Measurements from ENCODE around the gene RSAD2. TPM values are rescaled to one million over a fixed set of nuclear protein-coding genes. Genes with fewer than 3 reads are reported as not detected.
"Not testable (repeated sequence)": the region's sequence is repeated elsewhere in the genome, so short reads cannot be mapped to it uniquely, and the experiment has no call there.

RSAD2 gene
- polyA plus RNA-seq, 5 donors: 3.7 to 5.8 (median 4.7) TPM

DNA sequence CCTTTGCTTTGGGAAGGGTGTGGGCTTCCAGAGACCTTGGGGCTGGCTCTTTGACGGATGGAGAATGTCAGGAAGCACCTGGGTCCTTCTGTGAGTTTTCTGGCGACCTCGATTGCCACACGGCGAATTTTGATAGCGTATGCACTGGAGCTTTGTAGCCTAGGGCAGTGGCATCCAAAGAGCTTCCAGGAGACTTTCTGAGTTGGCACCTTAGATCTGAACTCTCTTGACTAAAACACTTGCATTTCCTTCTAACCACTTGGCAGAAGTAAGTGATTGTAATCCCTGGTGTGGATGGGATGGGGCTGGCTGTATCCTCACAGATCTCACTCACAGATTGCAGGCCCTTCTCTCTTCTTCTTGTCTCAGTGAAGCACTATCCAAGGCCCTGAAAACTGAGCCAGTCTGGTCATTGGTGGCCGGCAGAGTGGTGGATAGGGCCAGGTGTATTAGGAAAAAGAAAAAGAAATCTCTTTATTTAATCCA lies 47.4 kb downstream of the RSAD2 start:
- DNase-seq: no peak

DNA sequence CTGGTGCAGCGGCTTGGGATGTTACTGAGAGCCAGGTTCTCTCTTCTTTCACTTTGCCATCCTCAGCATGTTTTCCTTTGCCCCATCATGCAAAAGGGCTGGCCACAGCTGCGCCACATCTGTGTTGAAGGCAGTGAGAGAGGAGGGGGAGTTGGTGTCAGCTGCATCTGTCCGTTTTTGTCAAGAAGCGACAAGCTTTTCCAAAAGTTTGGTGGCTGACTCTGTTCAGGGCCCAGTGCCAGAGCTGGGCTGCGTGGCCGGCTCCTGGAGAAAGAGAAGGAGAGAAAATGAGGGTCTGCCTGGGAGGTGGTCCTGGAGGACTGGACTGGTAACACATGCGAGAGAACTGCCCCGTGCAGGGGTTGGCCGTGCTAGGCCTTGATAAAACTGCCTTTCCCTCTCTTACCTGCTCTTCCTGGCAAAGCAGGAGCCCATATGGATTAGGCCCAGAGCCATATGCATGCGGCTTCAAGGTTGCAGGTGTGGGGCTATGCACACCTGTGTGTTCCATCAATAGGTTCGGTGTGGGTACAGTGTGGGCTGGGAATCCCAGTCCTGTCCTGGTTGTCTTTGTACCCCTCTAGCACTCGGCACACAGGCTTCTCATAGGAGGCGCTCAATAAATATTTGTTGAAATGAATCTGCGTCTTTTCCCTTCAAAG lies 48.6 kb downstream of the RSAD2 start:
- no peak for DNase-seq

DNA sequence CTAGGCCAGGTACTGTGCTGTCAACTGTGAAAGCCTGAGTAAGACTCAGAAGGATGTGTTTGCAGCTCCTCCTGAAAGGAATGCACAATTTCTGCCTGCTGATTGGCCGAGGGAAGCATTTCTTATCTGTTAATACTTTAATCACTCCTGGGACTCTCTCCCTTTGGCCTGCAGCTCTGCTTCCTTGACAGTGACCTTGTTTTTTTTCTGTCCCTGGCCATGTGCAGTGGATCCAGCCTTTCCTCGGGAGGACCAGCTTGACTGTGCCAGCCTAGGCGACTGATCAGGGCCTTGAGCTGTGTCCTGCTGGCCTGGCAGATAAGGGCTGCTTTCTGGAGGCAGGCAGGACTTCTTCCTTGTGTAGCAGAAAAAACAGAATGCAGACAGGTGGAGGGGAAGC lies 49.6 kb downstream of the RSAD2 start:
- DNase-seq: no peak

- DNase-seq: no peak
Observed at GRCh38 chr2:6927753-6928152, 50.2 kb downstream of the RSAD2 start.

DNA sequence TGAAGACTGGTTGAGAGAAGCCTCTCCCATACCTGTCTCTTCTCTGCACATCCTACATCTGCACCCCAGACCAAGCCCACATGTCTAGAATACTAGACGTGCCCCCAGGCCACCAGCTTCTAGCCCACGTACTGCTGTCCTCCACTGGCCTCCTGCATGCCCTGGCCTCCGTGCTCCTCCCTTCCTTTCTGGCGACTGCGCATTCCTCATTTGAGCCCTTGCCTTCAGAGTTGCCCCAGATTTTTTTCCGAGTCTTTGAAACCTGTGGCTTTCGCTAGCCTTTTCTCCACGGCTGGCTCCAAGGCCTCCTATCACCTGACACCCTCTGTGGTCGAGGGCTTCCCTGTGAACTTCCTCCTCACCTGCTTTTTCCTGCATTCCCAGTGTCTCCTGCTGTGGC lies 50.9 kb downstream of the RSAD2 start:
- DNase-seq: no peak

DNA sequence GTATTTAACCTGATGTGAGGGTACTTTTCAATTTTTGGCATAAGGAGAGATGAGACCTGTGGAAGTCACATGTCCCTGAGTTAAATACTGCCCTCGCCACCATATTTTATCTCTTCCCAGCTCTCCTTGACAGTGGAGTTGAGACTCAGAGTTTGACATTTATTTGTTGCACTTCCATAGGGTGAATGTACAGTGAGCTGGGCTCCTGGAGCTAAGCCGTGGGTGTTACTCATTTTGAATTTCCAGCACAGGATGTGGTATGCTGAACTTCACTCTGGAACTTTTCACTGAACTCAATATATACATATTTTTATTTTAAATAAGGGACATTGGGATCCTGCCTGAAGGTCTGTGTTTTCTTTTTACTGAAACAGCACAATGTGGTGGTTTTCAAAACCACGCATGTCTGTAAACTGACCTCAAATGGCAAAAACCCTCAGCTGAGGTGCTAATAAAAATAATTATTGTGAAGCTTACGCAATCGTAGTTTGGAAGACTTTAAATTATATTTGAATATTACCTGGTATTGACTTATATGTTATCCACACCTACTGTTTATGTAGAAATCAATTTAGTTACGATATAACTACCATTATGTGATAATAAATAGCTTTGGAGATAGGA lies 51.7 kb downstream of the RSAD2 start:
- no peak for DNase-seq

DNA sequence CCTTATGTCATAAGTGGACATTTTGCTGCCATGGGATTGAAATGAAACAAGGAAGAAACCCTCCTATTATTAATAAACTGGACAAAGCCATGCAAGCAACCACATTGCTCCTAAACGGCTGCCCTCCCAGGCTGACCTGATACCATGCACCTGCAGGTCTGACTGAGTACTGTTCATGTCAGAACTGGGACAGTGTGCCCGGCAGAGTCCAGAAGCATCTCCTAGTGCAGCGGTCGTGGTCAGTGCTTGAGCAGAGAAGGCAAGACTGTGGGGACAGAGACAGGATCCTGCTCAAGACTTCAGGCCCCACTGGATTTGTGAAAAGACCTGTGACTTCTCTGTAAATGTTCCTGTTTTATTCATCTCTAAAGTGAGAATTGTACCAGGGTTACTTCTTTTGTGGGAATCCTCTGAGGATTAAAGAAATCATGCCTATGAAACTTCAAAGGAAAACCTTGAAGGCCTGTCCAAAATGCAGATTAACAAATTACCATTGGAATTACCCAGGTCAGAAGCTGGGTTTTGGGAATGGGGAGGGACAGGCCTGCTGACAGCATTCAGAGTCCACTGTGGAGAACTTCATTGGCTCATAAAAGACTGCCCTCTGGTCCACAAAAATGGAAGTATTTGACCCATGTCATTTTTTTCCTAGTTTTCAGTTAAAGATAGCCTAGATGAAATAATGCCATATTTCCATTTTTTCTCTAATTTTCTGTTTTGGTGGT lies 53.5 kb downstream of the RSAD2 start:
- no peak for DNase-seq

DNA sequence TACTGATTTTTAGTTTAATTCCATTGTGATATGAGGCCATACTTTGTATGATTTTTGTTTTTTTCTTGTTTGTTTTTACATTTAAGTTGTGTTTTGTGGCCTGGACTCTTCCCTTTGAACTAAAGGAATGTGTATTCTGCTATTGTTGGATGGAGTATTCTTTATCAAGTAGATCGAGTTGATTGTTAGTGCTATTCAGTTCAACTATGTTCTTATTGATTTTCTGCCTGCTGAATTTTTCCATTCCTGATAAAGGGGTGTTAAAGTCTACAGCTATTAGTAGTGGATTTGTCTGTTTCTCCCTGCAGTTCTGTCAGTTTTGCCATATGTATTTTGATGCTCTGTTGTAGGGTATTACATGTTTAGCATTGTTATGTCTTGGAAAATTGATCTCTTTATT lies 54.2 kb downstream of the RSAD2 start:
- no peak for DNase-seq

- no peak for DNase-seq
Observed at GRCh38 chr2:6932206-6932605, 54.6 kb downstream of the RSAD2 start.

GRCh38 chr2:6932828-6933227 lies 55.3 kb downstream of the RSAD2 start:
- no peak for DNase-seq

DNA sequence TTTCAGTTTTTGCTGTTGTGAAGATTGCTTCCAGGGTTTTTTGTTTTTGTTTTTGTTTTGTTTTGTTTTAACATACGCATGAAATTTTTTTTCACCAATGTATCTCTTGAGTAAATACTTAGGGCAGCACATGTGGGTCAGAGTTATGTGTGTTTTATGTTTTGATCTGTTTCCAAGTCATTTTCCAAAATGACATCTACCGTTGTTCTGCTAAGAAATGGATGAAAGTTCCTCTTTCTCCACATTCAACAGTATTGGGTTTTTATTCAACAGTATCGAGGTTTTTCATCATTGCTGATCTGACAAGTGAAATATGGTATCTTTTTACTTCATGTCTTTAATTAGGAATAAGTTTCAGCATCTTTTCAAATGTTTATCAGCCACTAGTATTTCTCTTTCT lies 56.3 kb downstream of the RSAD2 start:
- DNase-seq: no peak

DNA sequence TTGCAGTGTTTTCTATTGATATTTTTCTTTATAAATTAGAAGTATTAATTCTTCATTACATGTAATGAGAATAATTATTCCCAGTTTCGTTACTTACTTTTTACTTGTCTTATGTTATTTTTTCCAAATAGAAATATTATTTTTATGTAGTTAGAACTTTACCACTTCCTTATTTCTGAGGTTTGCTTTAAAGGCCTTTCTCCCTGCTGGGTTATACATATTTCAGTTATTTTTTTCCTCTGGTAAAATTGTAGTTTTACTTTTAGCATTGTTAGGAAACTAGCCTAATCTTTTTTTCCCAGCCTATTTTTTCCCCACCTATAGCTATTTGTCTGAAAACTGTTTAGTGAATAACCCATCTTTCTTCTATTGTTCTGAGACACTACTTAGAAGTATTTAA lies 56.8 kb downstream of the RSAD2 start:
- no peak for DNase-seq

DNA sequence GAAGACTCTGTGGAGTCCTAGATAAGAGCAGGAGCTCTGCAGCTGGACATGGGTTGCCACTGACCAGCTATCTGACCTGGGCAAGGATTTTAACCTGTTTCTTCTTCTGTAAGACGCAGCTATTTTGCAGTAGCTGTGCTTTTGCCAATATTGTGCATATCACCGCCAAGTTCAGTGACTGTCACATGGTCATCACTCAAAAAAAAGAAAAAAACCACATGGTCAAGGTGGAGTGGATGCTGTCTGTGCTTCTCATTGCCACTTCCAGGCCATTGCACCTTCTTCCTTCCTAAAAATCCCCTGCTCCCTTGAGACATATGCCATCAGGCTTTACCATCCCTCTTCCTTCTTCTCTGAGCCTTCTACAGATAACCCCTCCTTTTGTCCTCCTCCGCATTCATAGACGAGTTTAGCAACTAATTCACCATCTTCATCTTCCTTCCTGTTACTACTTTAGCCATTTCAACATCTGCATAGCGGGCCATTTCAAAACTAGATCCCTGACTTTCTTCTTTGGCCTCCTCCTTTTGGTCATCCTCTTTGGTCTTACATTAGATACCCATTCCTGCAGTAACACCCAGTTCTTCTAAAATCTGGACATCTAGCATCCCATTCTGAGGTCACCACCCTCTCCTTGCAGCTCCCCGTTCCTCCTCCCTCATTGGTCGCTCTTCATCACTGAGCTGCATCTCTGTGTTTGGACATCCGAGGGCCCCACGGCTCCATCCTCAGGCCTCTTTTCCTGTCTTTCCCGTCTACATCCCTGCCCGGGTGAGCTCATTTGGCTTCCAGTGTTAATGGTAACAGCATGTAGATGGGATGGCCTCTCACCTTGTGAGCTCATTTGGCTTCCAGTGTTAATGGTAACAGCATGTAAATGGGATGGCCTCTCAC lies 57.4 kb downstream of the RSAD2 start:
- DNase-seq: no peak

DNA sequence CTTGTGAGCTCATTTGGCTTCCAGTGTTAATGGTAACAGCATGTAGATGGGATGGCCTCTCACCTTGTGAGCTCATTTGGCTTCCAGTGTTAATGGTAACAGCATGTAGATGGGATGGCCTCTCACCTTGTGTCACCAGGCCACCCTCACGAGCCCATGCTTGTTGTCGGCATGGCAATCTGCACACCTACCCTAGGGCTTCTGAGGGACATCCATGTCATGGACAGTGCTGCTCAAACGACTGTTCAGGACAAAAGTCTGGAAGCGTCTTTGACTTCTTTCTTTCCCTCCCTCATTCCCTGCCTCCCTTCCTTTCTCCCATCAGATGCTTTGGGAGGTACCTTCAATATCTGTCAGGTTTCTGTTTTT lies 58.1 kb downstream of the RSAD2 start:
- not testable (repeated sequence) for DNase-seq

GRCh38 chr2:6937157-6937556 lies 59.6 kb downstream of the RSAD2 start:
- no peak for DNase-seq

GRCh38 chr2:6937582-6937981 lies 60.0 kb downstream of the RSAD2 start:
- no peak for DNase-seq

DNA sequence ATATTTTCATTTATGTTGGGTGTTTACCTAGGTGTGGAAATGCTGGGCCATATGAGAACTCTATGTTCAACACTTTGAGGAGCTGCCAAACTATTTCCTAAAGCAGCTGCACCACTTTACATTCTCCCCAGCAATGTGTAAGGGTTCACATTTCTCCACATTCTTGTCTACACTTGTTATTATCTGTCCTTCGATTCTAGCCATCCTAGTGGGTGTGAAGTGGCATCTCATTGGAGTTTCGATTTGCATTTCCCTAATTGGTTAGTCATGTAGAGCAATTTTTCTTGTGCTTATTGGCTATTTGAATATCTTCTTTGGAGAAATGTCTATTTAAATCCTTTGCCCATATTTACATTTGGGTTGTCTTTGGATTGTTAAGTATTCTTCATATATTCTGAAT lies 61.5 kb downstream of the RSAD2 start:
- DNase-seq: no peak

DNA sequence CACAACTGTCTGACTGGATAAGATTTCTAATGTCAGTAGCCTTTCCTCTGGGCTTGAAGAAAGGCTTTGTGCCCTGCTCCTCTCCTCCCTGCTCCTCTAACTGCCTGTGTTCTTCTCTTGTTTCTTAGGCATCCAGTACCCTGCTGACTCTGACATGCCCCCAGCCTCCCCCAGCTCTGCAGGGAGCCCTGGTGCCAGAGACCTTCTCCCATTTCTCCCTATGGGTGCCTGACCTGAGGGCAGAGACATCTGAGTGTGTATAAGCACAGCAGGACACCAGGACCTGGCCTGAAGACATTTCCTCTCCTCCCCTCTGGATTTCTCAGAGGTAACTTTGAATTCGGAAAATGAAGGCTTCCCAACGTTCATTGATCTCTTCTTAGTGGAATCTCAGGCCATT lies 63.2 kb downstream of the RSAD2 start:
- DNase-seq: no peak

DNA sequence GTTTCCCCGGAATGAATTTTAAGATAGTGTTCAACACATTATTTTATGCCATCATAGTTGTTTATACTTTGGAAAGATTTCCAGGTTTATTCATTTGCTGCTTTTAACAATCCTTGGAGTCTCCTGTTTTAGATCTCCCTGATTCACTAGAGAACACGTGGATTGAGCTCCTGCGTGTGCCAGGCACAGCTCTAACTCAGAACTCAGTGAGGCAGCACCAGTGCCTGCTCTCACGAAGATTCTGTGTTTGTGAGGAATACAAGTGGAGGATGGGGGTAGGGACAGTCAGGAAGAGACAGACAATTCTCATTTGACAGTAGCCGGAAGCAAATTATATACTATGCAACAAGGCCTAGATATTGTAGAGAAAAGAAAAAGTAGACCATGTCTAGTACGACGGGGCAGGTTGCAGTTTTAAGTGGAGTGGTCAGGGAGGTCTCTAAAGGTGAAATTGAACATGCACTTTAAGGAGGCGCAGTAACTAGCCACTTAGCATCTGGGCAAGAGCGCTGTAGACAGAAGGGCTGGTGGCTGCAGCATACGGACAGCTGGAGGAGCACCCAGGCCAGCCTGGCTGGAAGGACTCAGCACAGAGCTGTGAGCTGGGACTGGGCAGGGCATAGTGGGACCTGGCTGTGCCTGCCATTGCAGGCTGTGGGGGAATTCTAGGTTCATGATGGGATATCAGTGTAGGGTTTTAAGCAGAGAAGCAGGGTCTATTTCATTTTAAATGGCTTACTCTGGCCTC lies 63.9 kb downstream of the RSAD2 start:
- no peak for DNase-seq

DNA sequence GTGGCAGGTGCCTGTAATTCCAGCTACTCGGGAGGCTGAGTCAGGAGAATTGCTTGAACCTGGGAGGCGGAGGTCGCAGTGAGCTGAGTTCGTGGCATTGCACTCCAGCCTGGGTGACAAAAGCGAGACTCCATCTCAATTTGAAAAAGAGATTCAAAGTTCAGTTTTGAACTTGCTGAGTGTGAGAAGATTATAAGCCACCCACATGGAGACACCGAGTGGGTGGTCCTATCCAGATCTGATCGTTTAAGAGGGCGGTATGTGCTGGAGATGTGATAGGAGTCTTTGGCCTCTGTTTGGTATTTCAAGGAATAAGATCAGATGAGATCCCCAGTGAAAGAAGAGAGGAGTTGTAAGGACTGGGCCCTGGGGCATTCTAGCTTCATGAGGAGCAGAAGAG lies 65.3 kb downstream of the RSAD2 start:
- no peak for DNase-seq

DNA sequence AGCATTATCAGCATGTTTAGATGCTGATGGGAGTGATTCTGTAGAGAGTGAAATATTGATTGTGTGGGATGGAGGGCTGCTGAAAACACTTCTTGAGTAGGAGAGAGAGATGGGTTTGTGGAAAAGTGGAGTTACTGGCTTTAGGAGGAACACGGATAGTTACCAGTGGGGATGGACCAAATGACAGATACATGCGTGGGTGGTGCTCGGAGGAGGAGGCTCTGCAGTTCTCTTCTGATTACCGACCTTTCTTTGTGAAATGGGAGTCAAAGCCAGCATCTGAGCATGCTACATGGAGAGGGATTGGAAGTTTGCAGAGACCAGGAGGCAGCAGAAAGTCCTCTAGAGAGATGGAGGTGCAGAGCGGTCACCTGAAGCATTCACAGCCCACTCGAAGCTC lies 65.9 kb downstream of the RSAD2 start:
- no peak for DNase-seq

Data from right lung (tissue), 5 donors.